HFFc6 (cell line): Measurements from ENCODE around the gene DESI1. TPM values are rescaled to one million over a fixed set of nuclear protein-coding genes. Genes with fewer than 3 reads are reported as not detected.
A peak's percentile ranks its signal among the peaks of the same experiment; 100 is the strongest.
"Not testable (repeated sequence)": the region's sequence is repeated elsewhere in the genome, so short reads cannot be mapped to it uniquely, and the experiment has no call there.

Experiments
- DNase-seq: peaks from one replicate; pipeline ENCODE4 v3.0.0-alpha.2; 2018
- H3K27ac Mint-ChIP-seq: 2 replicates; pipeline ENCODE4 v1.8.0; 2020; ENCODE audit warnings: mild to moderate bottlenecking, mixed read lengths
- H3K27me3 Mint-ChIP-seq: 2 replicates; pipeline ENCODE4 v1.8.0; 2021; ENCODE audit warnings: mild to moderate bottlenecking, moderate library complexity, mixed read lengths; ENCODE audit not compliant: insufficient read depth
- H3K36me3 Mint-ChIP-seq: 2 replicates; pipeline ENCODE4 v1.8.0; 2021; ENCODE audit warnings: low read depth, mixed read lengths
- H3K4me1 Mint-ChIP-seq: 2 replicates; pipeline ENCODE4 v1.8.0; 2020; ENCODE audit warnings: low read depth, mixed read lengths
- H3K4me3 Mint-ChIP-seq: 2 replicates; pipeline ENCODE4 v1.8.0; 2020; ENCODE audit warnings: mild to moderate bottlenecking, moderate library complexity, mixed read lengths
- H3K9me3 Mint-ChIP-seq: 2 replicates; pipeline ENCODE4 v1.8.0; 2020; ENCODE audit warnings: mild to moderate bottlenecking, mixed read lengths
- CTCF ChIP-seq: fragments of 200-600 bp; sonication (generic); IDR thresholded peaks from 2 replicates; pipeline ENCODE4 v1.5.0; 2021; ENCODE audit warnings: antibody characterized with exemption, mild to moderate bottlenecking
- long read RNA-seq: library from polyadenylated mRNA; unstranded; transcript quantifications from one replicate; pipeline ENCODE4 v2.0.0, GENCODE V29; 2019
- total RNA-seq, 6 experiments: library from RNA; stranded (reverse); fragmentation: NEBNext Ultra II Directional; extraction: Animal tissue kit (Norgen Biotek cat#: 25700); gene quantifications; 2 replicates in 1 of 6; 3 replicates in 5 of 6; pipeline ENCODE4 v1.2.3, GENCODE V29; 2021

The DESI1 gene
- 10 to 100 TPM; 41.4 to 53.3 (median 46.1) TPM for total RNA-seq
- long read RNA-seq, transcript DESI1-201 (6 exons, 3,833 nt): major isoform, 48 of 67 reads
- long read RNA-seq, partial matches to known transcripts: 1 of 67 reads
- long read RNA-seq, other reads (novel, unspliced or antisense): 18 of 67 reads

GRCh38 chr22:41620589-41621098 lies at the start of gene DESI1:
Gene DESI1 (minus strand): TSS chr22:41621043. CDS start chr22:41620839, 204 bp downstream.
- no peak for TF ChIP-seq CTCF
- no peaks in the 10 kb centered on the region for H3K27me3 Mint-ChIP-seq

GRCh38 chr22:41668971-41669911 lies 48.4 kb upstream of the DESI1 start:
- peak overlapping the region; percentile 38 for H3K4me3 Mint-ChIP-seq
- H3K36me3 Mint-ChIP-seq: peaks cover 12% of the 10 kb centered on the region
- H3K27ac Mint-ChIP-seq: peak overlapping the region; percentile 89
- no peak; the same call in 1 of the 2 replicates for TF ChIP-seq CTCF
- peaks cover 55% of the 10 kb centered on the region for H3K4me1 Mint-ChIP-seq
- DNase-seq: peak; percentile 85
- H3K27me3 Mint-ChIP-seq: peaks cover 3% of the 10 kb centered on the region
- H3K9me3 Mint-ChIP-seq: no peaks in the 10 kb centered on the region

More at GRCh38 chr22:41620589-41621098, at the start of gene DESI1:
- Mint-ChIP-seq H3K9me3 (no peaks in the 10 kb centered on the region), H3K4me3 (peak within 1 kb of the TSS; percentile 94), H3K27ac (peak within 1 kb of the TSS; percentile 98), H3K36me3 (peaks cover 14% of the 10 kb centered on the region), H3K4me1 (peaks cover 39% of the 10 kb centered on the region)
- DNase-seq: no peak

- no peak for DNase-seq
- Mint-ChIP-seq H3K4me1 (peaks cover 56% of the 10 kb centered on the region), H3K4me3 (no peak overlapping the region), H3K36me3 (peaks cover 28% of the 10 kb centered on the region), H3K27ac (peak overlapping the region; percentile 60; the same call in 1 of the 2 replicates), H3K27me3 (peaks cover 3% of the 10 kb centered on the region), H3K9me3 (no peaks in the 10 kb centered on the region)
- no peak for TF ChIP-seq CTCF
These were observed 44.1 kb upstream of the DESI1 start for GRCh38 chr22:41664951-41665350.

- Mint-ChIP-seq H3K9me3 (no peaks in the 10 kb centered on the region), H3K27me3 (peaks cover 3% of the 10 kb centered on the region), H3K36me3 (peaks cover 28% of the 10 kb centered on the region), H3K27ac (peak overlapping the region; percentile 60), H3K4me3 (no peak overlapping the region), H3K4me1 (peaks cover 52% of the 10 kb centered on the region)
- TF ChIP-seq CTCF: no peak
- DNase-seq: no peak
These were observed 43.6 kb upstream of the DESI1 start for GRCh38 chr22:41664490-41664889.

- not testable (repeated sequence) for DNase-seq, H3K4me3 Mint-ChIP-seq, H3K9me3 Mint-ChIP-seq, H3K27me3 Mint-ChIP-seq
- Mint-ChIP-seq H3K27ac (peak overlapping the region; percentile 60), H3K4me1 (peaks cover 44% of the 10 kb centered on the region), H3K36me3 (peaks cover 28% of the 10 kb centered on the region)
These were observed 42.8 kb upstream of the DESI1 start for GRCh38 chr22:41663594-41663993.
